Testis (tissue), 3 donors: ENCODE measurements around the gene UBAC2. TPM values are rescaled to one million over a fixed set of nuclear protein-coding genes. Genes with fewer than 3 reads are reported as not detected.

Experiments
- DNase-seq: peaks from one replicate; pipeline ENCODE4 v3.0.0-alpha.2; 2019
- H3K27ac ChIP-seq, 2 donors: fragments of 200-600 bp; sonication (generic); one replicate each; pipeline ENCODE4 v1.5.1; 2019
- H3K27me3 ChIP-seq: fragments of 200-600 bp; sonication (generic); one replicate; pipeline ENCODE4 v1.5.1; 2019
- H3K36me3 ChIP-seq: fragments of 200-600 bp; sonication (generic); one replicate; pipeline ENCODE4 v1.5.1; 2017; ENCODE audit warnings: low read depth; ENCODE audit errors: missing control alignments
- H3K4me1 ChIP-seq: fragments of 200-600 bp; sonication (generic); one replicate; pipeline ENCODE4 v1.5.1; 2019
- H3K4me3 ChIP-seq, 2 donors: fragments of 200-600 bp; sonication (generic); one replicate each; pipeline ENCODE4 v1.5.1; 2017 to 2019
- H3K9me3 ChIP-seq: fragments of 200-600 bp; sonication (generic); one replicate; pipeline ENCODE4 v1.5.1; 2017
- POLR2A ChIP-seq: fragments of 450-650 bp; IDR thresholded peaks from one replicate; pipeline ENCODE4 v1.6.1; 2017; ENCODE audit warnings: antibody characterized with exemption, mild to moderate bottlenecking, moderate library complexity
- WGBS, 2 donors: methylation state at CpG; one replicate each; pipeline ENCODE4 v1.1.5; 2018; 5-methylcytosine and 5-hydroxymethylcytosine counted together
- intact Hi-C: fragments of 100-400 bp; cut with DNase I; formaldehyde crosslinking; loops from one replicate; pipeline ENCODE4 v1.15.1; 2023; ENCODE audit warnings: low total_unique reads
- polyA plus RNA-seq: library from polyadenylated mRNA; stranded (reverse); fragments of 350-450 nt; fragmentation: Illumina TruSeq; extraction: RNeasy Lipid Tissue Mini Kit (QIAGEN cat#74804); gene quantifications from one replicate; pipeline ENCODE4 v1.2.3, GENCODE V29; 2014; ENCODE audit warnings: low read depth, low replicate concordance; ENCODE audit not compliant: insufficient read depth
- total RNA-seq, 2 donors: library from RNA; depleted of rRNA; stranded (reverse); fragments of >200 nt; gene quantifications; one replicate each; pipeline ENCODE4 v1.2.3, GENCODE V29; 2016
- TF ChIP-seq, protein P1 (sequence below), 3 experiments: fragments of 450-650 bp in 2 of 3; fragments of 200-600 bp in 1 of 3; sonication (generic) in 1 of 3; IDR thresholded peaks; one replicate each; pipeline ENCODE4 v1.5.1; 2016 to 2019; ENCODE audit warnings: antibody characterized with exemption in 3 of 3, mild to moderate bottlenecking in 2 of 3, moderate library complexity in 1 of 3

Gene UBAC2
- total and polyA plus RNA-seq, 3 donors from 2014 or later = 85.5 to 147 (median 93.0) TPM

DNA sequence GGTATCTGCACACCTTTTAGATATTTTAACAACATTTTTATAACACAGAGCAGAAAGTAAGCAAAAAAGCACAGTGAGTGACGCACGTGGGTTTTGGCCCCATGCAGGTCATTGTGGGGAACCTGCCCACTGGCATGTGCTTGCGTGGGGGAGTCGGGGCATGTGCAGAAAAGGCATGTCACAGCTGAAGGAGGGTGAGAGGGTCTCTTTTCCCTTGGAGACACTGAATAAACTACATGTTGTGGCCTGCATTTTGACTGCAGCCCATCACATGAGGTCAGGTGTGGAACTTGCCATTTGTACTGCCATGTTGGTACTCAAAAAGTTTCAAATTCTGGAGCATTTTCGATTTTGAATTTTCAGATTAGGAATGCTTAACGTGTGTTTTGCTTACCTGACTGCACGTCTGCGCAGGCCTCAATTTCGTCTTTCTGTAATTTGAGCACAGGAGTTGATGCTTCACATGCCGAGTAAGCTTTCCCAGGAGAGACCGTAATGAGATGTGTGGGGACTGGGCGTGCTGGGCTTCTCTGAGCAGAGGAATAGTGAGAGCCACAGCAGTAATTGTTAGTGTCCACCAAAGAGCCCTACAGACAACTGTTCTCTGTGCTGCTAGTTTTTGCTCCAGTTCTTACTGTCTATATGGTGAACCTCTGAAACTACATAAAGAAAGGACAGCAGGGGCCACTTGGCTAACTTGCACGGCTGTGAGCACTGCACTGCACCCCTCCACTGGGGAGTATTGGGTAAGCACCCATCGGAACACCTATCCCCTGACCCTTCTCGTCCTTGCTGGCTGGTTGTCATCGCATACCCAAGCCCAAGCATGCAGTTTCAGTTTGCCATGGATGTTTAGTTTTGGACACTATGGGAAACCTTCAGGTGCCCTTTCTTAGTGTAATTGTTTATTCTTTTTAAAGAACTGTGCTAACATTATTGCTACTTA lies 179.5 kb downstream of the UBAC2 start:
- Histone ChIP-seq H3K4me3 (no peak overlapping the region), H3K9me3 (no peaks in the 10 kb centered on the region), H3K27ac (no peak overlapping the region), H3K4me1 (peaks cover 7% of the 10 kb centered on the region), H3K27me3 (no peaks in the 10 kb centered on the region), H3K36me3 (no peaks in the 10 kb centered on the region)
- TF ChIP-seq, protein P1, sequence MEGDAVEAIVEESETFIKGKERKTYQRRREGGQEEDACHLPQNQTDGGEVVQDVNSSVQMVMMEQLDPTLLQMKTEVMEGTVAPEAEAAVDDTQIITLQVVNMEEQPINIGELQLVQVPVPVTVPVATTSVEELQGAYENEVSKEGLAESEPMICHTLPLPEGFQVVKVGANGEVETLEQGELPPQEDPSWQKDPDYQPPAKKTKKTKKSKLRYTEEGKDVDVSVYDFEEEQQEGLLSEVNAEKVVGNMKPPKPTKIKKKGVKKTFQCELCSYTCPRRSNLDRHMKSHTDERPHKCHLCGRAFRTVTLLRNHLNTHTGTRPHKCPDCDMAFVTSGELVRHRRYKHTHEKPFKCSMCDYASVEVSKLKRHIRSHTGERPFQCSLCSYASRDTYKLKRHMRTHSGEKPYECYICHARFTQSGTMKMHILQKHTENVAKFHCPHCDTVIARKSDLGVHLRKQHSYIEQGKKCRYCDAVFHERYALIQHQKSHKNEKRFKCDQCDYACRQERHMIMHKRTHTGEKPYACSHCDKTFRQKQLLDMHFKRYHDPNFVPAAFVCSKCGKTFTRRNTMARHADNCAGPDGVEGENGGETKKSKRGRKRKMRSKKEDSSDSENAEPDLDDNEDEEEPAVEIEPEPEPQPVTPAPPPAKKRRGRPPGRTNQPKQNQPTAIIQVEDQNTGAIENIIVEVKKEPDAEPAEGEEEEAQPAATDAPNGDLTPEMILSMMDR (IDR thresholded peaks at IDR 0.05) = no peak
- no peak for TF ChIP-seq POLR2A
- WGBS, 2 donors = 92 to 94% methylated on average over 16 of the region's 16 CpGs
- no peak for DNase-seq
- intact Hi-C loops = no loop called here

DNA sequence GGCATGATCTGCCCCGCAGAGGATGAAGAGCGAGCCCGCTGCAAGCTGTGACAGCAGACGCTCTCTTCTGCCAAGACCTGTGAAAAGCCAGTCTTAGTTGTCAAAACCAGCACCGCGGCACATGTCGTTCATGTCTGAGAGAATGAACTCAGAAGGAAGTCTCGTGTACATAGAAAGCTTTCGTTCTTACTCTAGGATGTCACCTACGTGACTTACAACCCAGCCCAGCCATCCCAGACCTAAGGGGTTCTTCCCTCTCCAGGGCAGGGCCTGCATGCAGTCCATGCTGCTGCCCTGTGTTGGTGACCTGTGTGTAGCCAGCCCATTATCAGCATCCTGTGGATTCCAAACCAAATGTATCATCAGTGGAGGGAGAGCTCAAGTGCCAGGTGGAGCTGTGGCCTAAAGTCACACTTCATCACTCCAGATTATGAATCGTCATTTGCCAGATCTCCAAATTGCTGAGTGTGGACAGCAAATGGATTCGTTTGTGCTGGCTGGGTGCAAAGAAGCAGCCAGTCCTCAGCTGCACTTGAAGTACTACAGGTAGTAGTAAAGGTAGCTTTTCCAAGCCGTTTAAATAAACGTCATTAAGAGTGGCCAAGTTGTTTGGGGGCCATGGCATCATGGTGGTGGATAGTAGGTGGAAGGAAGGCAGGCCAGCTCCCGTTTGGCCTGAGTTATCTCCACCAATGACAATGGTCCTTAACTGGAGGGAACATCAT lies 180.4 kb downstream of the UBAC2 start:
- intact Hi-C loops = no loop called here
- H3K36me3 ChIP-seq = no peaks in the 10 kb centered on the region
- TF ChIP-seq POLR2A = no peak
- TF ChIP-seq, protein P1 (IDR thresholded peaks at IDR 0.05) = no peak
- no peaks in the 10 kb centered on the region for H3K9me3 ChIP-seq
- H3K4me3 ChIP-seq = no peak overlapping the region
- H3K4me1 ChIP-seq = peaks cover 13% of the 10 kb centered on the region
- no peaks in the 10 kb centered on the region for H3K27me3 ChIP-seq
- no peak for DNase-seq
- 92 to 95% methylated on average over 15 of the region's 15 CpGs for WGBS, 2 donors
- H3K27ac ChIP-seq = no peak overlapping the region

DNA sequence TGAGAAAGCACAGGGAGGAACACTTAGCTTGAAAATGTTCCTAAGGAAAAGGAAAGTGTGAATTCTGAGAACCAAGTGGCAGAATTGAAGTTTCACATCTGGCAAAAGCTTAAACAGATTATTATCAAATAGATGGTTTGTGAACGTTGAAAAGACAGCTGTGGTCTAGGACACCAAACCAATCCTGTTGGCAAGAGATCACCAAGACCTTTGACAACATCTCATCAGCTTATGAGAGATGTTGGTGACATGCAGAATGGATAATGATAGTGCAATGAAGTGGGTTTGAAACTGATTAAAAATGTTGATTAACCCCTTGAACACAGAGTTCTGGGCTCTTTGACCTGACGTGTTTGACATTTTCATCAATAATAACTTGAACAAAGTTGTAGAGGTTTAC lies 181.1 kb downstream of the UBAC2 start:
- Histone ChIP-seq H3K27me3 (no peaks in the 10 kb centered on the region), H3K4me1 (peaks cover 20% of the 10 kb centered on the region), H3K36me3 (no peaks in the 10 kb centered on the region), H3K9me3 (no peaks in the 10 kb centered on the region), H3K27ac (no peak overlapping the region), H3K4me3 (no peak overlapping the region)
- TF ChIP-seq POLR2A = no peak
- TF ChIP-seq, protein P1 (IDR thresholded peaks at IDR 0.05) = no peak
- 81% methylated on average over 2 of the region's 2 CpGs for WGBS, 2 donors
- intact Hi-C loops = no loop called here
- no peak for DNase-seq

DNA sequence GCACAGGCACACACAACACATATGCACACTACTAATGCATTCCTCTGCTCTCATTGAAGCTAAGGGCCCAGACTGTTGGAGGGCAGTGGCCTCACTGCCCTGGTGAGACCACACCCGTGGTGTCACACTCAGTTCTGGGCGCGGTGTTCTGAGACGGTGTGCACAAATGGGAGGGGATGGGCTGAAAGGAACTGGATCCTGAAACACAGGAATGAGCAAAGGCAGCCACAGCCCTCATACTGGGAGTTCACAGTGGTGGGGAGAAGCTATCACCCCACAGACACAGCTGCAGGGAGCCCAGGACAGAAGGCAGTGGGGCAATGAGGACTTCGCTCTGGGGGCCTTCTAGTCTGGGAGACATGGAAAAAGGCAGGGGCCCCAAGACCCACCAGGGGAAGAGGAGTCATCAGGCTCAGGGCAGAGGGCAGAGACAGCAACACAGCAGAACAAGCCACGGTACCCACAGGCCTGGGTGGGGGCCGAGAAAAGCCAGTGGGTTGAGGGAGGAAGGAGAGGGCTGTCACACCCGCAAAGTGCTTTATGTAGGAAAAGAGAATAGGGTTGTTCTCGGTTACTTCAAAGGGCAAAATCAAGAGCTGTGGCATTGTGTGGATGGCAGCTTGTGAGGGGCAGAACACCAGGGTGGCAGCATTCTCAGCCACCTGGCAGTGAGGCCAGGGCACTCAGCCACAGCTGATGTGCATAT lies 181.9 kb downstream of the UBAC2 start:
- Histone ChIP-seq H3K27me3 (no peaks in the 10 kb centered on the region), H3K4me1 (peaks cover 21% of the 10 kb centered on the region), H3K27ac (no peak overlapping the region), H3K36me3 (no peaks in the 10 kb centered on the region), H3K4me3 (no peak overlapping the region), H3K9me3 (no peaks in the 10 kb centered on the region)
- no peak for DNase-seq
- TF ChIP-seq, protein P1 (IDR thresholded peaks at IDR 0.05) = no peak
- intact Hi-C loops = no loop called here
- WGBS, 2 donors = 89 to 91% methylated on average over 9 of the region's 9 CpGs
